Activated CD4-positive, alpha-beta T cell treated with anti-CD3 and anti-CD28 coated beads, Interleukin-2, amount 10 ng/mL, durations not matched to agents 7 days and 5 days (primary cell): ENCODE data around the gene SLC4A5. TPM values are rescaled to one million over a fixed set of nuclear protein-coding genes. Genes with fewer than 3 reads are reported as not detected.

ENCODE experiments used
- CTCF ChIA-PET: fragments of 350-600 bp; sonication (Branson Sonifier 250); formaldehyde crosslinking; loops from one replicate; lab custom pipeline; 2021; ENCODE audit warnings: antibody characterized with exemption; lab: Charles Lee
- POLR2A ChIA-PET: fragments of 350-600 bp; sonication (Branson Sonifier 250); formaldehyde crosslinking; loops from one replicate; lab custom pipeline; 2021; ENCODE audit warnings: antibody characterized with exemption; lab: Charles Lee
- DNase-seq: peaks from one replicate; pipeline ENCODE4 v3.0.0-alpha.2; 2020
- H3K27ac Mint-ChIP-seq: one replicate; pipeline ENCODE4 v1.8.0; 2021; ENCODE audit warnings: mild to moderate bottlenecking, moderate library complexity, mixed read lengths
- H3K27me3 Mint-ChIP-seq: one replicate; pipeline ENCODE4 v1.8.0; 2021; ENCODE audit warnings: mixed read lengths
- H3K36me3 Mint-ChIP-seq: one replicate; pipeline ENCODE4 v1.8.0; 2021; ENCODE audit warnings: low read depth, mixed read lengths
- H3K4me1 Mint-ChIP-seq: one replicate; pipeline ENCODE4 v1.8.0; 2021; ENCODE audit warnings: mixed read lengths
- H3K4me3 Mint-ChIP-seq: one replicate; pipeline ENCODE4 v1.8.0; 2021; ENCODE audit warnings: mild to moderate bottlenecking, moderate library complexity, mixed read lengths
- H3K9me3 Mint-ChIP-seq: one replicate; pipeline ENCODE4 v1.8.0; 2021; ENCODE audit warnings: mixed read lengths
- total RNA-seq, 2 experiments: library from RNA; stranded (reverse); gene quantifications; one replicate each; pipeline ENCODE4 v1.2.3, GENCODE V29; 2021

SLC4A5 gene
- total RNA-seq, 2 experiments from 2014 or later, result 3.0 to 4.3 TPM

DNA sequence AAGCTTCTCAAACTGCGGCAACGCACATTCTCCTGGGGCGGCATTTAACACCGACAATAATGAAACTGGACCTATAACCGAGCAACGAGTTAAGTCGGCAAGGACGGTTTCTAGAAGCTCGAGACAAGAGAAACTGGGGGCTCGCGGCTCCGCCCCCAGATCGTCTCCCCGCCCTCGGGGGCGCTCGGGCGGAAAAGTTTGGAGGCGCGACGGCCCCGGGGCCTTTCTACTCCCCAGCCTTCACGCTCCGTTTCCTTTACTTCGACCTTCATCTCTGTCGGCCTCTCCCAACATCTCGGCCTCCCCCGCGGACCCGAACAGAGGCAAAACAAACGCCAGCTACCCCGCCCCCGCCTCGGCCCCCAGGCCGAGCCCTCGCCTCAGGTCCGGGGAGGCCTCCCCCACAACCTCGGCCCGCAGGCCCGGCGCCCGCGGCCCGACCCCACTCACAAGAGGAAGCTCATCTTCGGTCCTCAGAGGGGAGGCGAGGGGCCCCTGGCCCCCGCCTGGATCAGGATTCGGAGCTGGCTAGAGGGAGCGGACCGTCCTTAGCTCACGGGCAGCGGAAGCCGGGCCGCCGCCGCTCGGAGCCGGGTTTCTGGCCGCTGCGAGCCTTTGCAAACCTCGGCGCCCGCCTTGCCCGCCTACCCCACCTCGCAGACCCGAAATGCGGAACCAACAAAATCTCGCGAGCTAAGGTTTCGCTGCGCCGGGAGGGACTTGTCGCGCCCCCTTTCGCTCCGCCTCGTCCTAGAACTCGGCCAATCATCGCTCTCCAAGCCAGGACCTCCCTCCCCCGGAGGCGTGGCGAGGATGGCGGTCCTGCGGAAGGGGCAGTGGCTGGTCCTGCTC, 164.8 kb downstream of the SLC4A5 start, which contains the start of gene MOB1A:
Gene MOB1A (minus strand): TSS at position 669 of the 852 bp plus-strand sequence. CDS start 205 bp downstream, at position 464.
- peak within 1 kb of the TSS; percentile 92 for H3K4me3 Mint-ChIP-seq
- peak within 1 kb of the TSS; percentile 94 for H3K27ac Mint-ChIP-seq
- H3K27me3 Mint-ChIP-seq, result no peaks in the 10 kb centered on the region
- CTCF ChIA-PET, result interaction anchor here (0.6 to 11.1 kb wide), 15 partner anchors 10 to 1476 kb away, joined by 3 to 83 read pairs (median 4); partner anchors contain the start of gene MTHFD2
- peak; percentile 99 for DNase-seq
- POLR2A ChIA-PET, result interaction anchor here (0.6 to 1.8 kb wide), 4 partner anchors 20 to 316 kb away, joined by 3 to 28 read pairs (median 4); partner anchors contain the start of gene MTHFD2
- peaks cover 42% of the 10 kb centered on the region for H3K4me1 Mint-ChIP-seq
- H3K9me3 Mint-ChIP-seq, result no peaks in the 10 kb centered on the region
- H3K36me3 Mint-ChIP-seq, result peaks cover 19% of the 10 kb centered on the region

DNA sequence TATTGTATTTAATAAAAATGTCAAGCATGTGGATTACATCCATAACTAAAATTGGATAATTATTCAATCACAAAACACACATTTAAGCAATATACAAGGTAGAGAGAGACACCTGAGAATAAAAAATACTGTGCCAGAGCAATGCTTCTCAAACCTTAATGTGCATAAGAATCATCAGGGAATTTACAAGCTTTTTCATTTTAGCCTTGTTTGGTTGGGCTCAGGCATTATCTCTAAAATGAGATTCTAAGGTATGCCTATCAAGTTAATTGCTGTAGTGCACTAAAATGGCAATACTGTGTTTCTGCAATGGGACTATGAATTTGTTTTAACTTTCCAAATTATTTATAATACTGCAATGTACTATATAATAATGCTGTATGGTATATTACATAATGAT, 165.5 kb downstream of the SLC4A5 start:
- Mint-ChIP-seq H3K36me3 (peaks cover 22% of the 10 kb centered on the region), H3K27me3 (no peaks in the 10 kb centered on the region), H3K27ac (peak overlapping the region; percentile 94), H3K4me1 (peaks cover 46% of the 10 kb centered on the region), H3K9me3 (no peaks in the 10 kb centered on the region), H3K4me3 (peak overlapping the region; percentile 92)
- POLR2A ChIA-PET, result interaction anchor here (1.1 to 1.8 kb wide), 2 partner anchors 21 to 28 kb away, joined by 3 to 28 read pairs; partner anchors contain the start of gene MTHFD2
- DNase-seq, result no peak
- CTCF ChIA-PET, result interaction anchor here (1.1 to 11.1 kb wide), 6 partner anchors 9 to 270 kb away, joined by 3 to 83 read pairs (median 14); partner anchors contain the start of gene MTHFD2

- H3K36me3 Mint-ChIP-seq, result peaks cover 37% of the 10 kb centered on the region
- H3K4me3 Mint-ChIP-seq, result no peak overlapping the region
- H3K27ac Mint-ChIP-seq, result no peak overlapping the region
- ChIA-PET CTCF (interaction anchor here (1.2 to 1.4 kb wide), 2 partner anchors 11 to 21 kb away, joined by 3 read pairs; no protein-coding TSS in a partner anchor), POLR2A (no interaction called here)
- H3K4me1 Mint-ChIP-seq, result peaks cover 43% of the 10 kb centered on the region
- no peaks in the 10 kb centered on the region for H3K9me3 Mint-ChIP-seq
- no peaks in the 10 kb centered on the region for H3K27me3 Mint-ChIP-seq
- no peak for DNase-seq
These were observed 168.3 kb downstream of the SLC4A5 start for GRCh38 chr2:74174909-74175308.

- Mint-ChIP-seq H3K27ac (no peak overlapping the region), H3K9me3 (no peaks in the 10 kb centered on the region), H3K36me3 (peaks cover 57% of the 10 kb centered on the region), H3K4me1 (peaks cover 8% of the 10 kb centered on the region), H3K4me3 (no peak overlapping the region), H3K27me3 (no peaks in the 10 kb centered on the region)
- ChIA-PET CTCF (interaction anchor here (0.7 to 2.8 kb wide), 5 partner anchors 11 to 340 kb away, joined by 3 to 19 read pairs (median 3); partner anchors contain the start of genes MOB1A, MTHFD2 and STAMBP), POLR2A (no interaction called here)
- DNase-seq, result no peak
These were observed 174.5 kb downstream of the SLC4A5 start for GRCh38 chr2:74168739-74169138.

Other genes with a start within 250 kb of the SLC4A5 start
- 10 to 100 TPM; 53.3 to 63.2 TPM for gene BOLA3, start 195.5 kb downstream of the SLC4A5 start, total RNA-seq
- gene MOB1A, start 164.5 kb downstream of the SLC4A5 start, total RNA-seq, result 100 to 1,000 TPM; 163 to 165 TPM
- 100 to 1,000 TPM; 129 to 130 TPM for gene MTHFD2, start 144.8 kb downstream of the SLC4A5 start, total RNA-seq
- 100 to 1,000 TPM; 106 to 132 TPM for gene DCTN1, start 36.9 kb upstream of the SLC4A5 start, total RNA-seq
- gene C2orf81, start 78.2 kb upstream of the SLC4A5 start, total RNA-seq, result 1 to 10 TPM; 3.0 to 3.3 TPM
- 10 to 100 TPM; 71.3 to 80.7 TPM for gene WDR54, start 78.3 kb upstream of the SLC4A5 start, total RNA-seq
- gene RTKN, start 98.5 kb upstream of the SLC4A5 start, total RNA-seq, result under 1 TPM; 0.62 to 0.82 TPM
- 10 to 100 TPM; 28.9 to 32.1 TPM for gene INO80B, start 111.7 kb upstream of the SLC4A5 start, total RNA-seq
- gene WBP1, start 115.0 kb upstream of the SLC4A5 start, total RNA-seq, result 10 to 100 TPM; 52.5 to 52.6 TPM
- 10 to 100 TPM; 55.4 to 62.6 TPM for gene MOGS, start 122.0 kb upstream of the SLC4A5 start, total RNA-seq
- gene MRPL53, start 129.3 kb upstream of the SLC4A5 start, total RNA-seq, result 10 to 100 TPM; 72.5 to 83.1 TPM
- gene CCDC142, start 139.6 kb upstream of the SLC4A5 start, total RNA-seq, result 10 to 100 TPM; 26.8 to 27.1 TPM
- 10 to 100 TPM; 45.8 to 46.3 TPM for gene TTC31, start 139.7 kb upstream of the SLC4A5 start, total RNA-seq
- gene LBX2, start 156.2 kb upstream of the SLC4A5 start, total RNA-seq, result under 1 TPM in 1 of 2 experiments, not detected in 1; 0.25 TPM
- 10 to 100 TPM; 25.8 to 35.6 TPM for gene PCGF1, start 164.3 kb upstream of the SLC4A5 start, total RNA-seq
- gene TLX2, start 171.0 kb upstream of the SLC4A5 start, total RNA-seq, result under 1 TPM; 0.40 to 0.52 TPM
- under 1 TPM; 0.25 to 0.52 TPM for gene DQX1, start 182.8 kb upstream of the SLC4A5 start, total RNA-seq
- gene AUP1, start 186.3 kb upstream of the SLC4A5 start, total RNA-seq, result 100 to 1,000 TPM; 116 to 136 TPM
- gene HTRA2, start 186.5 kb upstream of the SLC4A5 start, total RNA-seq, result 10 to 100 TPM; 41.6 to 45.8 TPM
- under 1 TPM; 0.12 to 0.15 TPM for gene LOXL3, start 210.5 kb upstream of the SLC4A5 start, total RNA-seq
- 10 to 100 TPM; 28.0 to 34.4 TPM for gene DOK1, start 211.3 kb upstream of the SLC4A5 start, total RNA-seq